IMR-90 (cell line): Measurements from ENCODE around the gene KCTD13. TPM values are rescaled to one million over a fixed set of nuclear protein-coding genes. Genes with fewer than 3 reads are reported as not detected.

ENCODE experiments used
- CHD1 ChIP-seq: IDR thresholded peaks from 2 replicates; pipeline ENCODE4 v1.6.1; 2012; ENCODE audit warnings: low read depth, low read length, improper control_type of control experiment
- MXI1 ChIP-seq: IDR thresholded peaks from 2 replicates; pipeline ENCODE4 v1.6.1; 2012; ENCODE audit warnings: low read depth, mild to moderate bottlenecking, low read length, moderate library complexity, borderline replicate concordance
- polyA plus RNA-seq, 3 experiments: library from polyadenylated mRNA; depleted of rRNA; stranded (reverse); fragments of >200 nt; gene quantifications; 2 replicates each; pipeline ENCODE4 v1.2.3, GENCODE V29; 2012; ENCODE audit warnings: low replicate concordance in 1 of 3
- total RNA-seq: library from RNA; depleted of rRNA; stranded (reverse); fragments of >200 nt; gene quantifications from 2 replicates; pipeline ENCODE4 v1.2.3, GENCODE V29; 2012

The KCTD13 gene
- total and polyA plus RNA-seq, 2 of the 4 experiments (the other 2 are of a cell fraction), result 4.1 to 20.7 TPM

DNA sequence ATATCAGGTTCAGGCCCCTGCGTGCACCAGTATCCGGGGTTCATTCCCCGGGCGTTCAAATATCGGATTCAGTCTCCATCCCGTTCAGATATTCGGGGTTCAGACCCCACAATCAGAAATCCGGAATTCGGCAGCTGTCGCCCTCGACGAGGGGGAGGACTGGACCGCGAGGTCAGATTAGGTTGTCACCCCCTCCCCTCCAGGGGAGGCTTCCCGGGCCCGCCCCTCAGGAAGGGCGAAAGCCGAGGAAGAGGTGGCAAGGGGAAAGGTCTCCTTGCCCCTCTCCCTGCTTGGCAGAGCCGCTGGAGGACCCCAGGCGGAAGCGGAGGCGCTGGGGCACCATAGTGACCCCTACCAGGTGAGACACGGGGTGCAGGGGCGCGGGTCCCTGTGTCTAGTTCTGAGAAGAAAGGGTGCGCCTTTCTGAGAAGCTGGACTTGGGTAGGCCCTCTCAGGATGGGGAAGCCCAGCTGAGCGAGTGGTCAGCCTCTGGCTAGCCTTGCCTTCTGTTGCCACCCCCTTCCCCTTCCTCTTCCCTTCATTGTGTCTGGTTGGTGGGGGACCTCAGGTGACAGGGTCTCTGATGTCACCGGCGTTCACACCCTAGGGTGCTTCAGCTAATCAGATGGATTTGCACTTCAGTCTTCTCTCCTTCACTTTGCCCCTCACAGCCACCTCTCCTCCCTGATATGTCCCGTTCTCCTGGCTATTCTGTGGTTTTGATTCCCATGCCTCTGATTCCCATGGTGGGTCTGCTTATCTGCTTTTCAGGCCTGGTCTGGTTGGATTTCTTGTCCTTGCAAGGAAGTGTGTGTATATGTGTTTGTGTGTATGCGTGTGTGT, 48.5 kb upstream of the KCTD13 start (continued):
- TF ChIP-seq MXI1 (no peak), CHD1 (no peak)
